ENCODE data around the gene HAUS2. TPM values are rescaled to one million over a fixed set of nuclear protein-coding genes. Genes with fewer than 3 reads are reported as not detected.

The HAUS2 gene
- polyA plus RNA-seq, 1 donor from 2014 or later = 76.0 TPM

- TF ChIP-seq SMC3 (conservative IDR thresholded peaks at IDR 0.05; ENCODE audit: poor library complexity) = no peak
- no peak for TF ChIP-seq EP300 (conservative IDR thresholded peaks at IDR 0.05; ENCODE audit: poor library complexity, severe bottlenecking)
- Histone ChIP-seq H3K9me3 (ENCODE audit: low read length) (no peaks in the 10 kb centered on the region), H3K9me2 (ENCODE audit: insufficient read depth, low read length) (no peaks in the 10 kb centered on the region), H3K9ac (ENCODE audit: low read length) (no peak overlapping the region), H3K4me2 (ENCODE audit: low read length) (no peak overlapping the region), H3F3A (ENCODE audit: insufficient read depth, low read length, poor library complexity, severe bottlenecking) (no peaks in the 10 kb centered on the region), H4K20me1 (ENCODE audit: insufficient read depth) (no peaks in the 10 kb centered on the region), H3K79me2 (replicated peaks; ENCODE audit: insufficient read depth, low read length) (no peaks in the 10 kb centered on the region), H3K27ac (ENCODE audit: low read length) (no peak overlapping the region), H3K36me3 (ENCODE audit: insufficient read depth, low read length) (no peaks in the 10 kb centered on the region), H2AFZ (ENCODE audit: low read depth, low read length) (no peak overlapping the region), H3K4me3 (ENCODE audit: low read length) (no peak overlapping the region), H3K27me3 (ENCODE audit: insufficient read depth, low read depth, low read length) (no peaks in the 10 kb centered on the region)
These were observed 37.6 kb upstream of the HAUS2 start for GRCh38 chr15:42511007-42511391.

GRCh38 chr15:42523331-42523730 lies 25.3 kb upstream of the HAUS2 start:
- Histone ChIP-seq H3K27ac (ENCODE audit: low read length) (no peak overlapping the region), H3K9me3 (ENCODE audit: low read length) (no peaks in the 10 kb centered on the region), H3K9ac (ENCODE audit: low read length) (no peak overlapping the region), H3K27me3 (ENCODE audit: insufficient read depth, low read depth, low read length) (no peaks in the 10 kb centered on the region), H3K36me3 (ENCODE audit: insufficient read depth, low read length) (no peaks in the 10 kb centered on the region), H3K4me2 (ENCODE audit: low read length) (no peak overlapping the region), H3K79me2 (replicated peaks; ENCODE audit: insufficient read depth, low read length) (no peaks in the 10 kb centered on the region), H2AFZ (ENCODE audit: low read depth, low read length) (no peak overlapping the region), H4K20me1 (ENCODE audit: insufficient read depth) (no peaks in the 10 kb centered on the region), H3K9me2 (ENCODE audit: insufficient read depth, low read length) (no peaks in the 10 kb centered on the region), H3F3A (ENCODE audit: insufficient read depth, low read length, poor library complexity, severe bottlenecking) (no peaks in the 10 kb centered on the region), H3K4me3 (ENCODE audit: low read length) (no peak overlapping the region)
- no peak for TF ChIP-seq TAF1 (IDR thresholded peaks at IDR 0.05; ENCODE audit: low read depth)
- TF ChIP-seq REST (IDR thresholded peaks at IDR 0.05; ENCODE audit: borderline replicate concordance) = no peak
- TF ChIP-seq RAD21 (conservative IDR thresholded peaks at IDR 0.05) = no peak
- no peak for TF ChIP-seq CTCF (IDR thresholded peaks at IDR 0.05; ENCODE audit: poor library complexity, severe bottlenecking)
- no peak for TF ChIP-seq EP300 (conservative IDR thresholded peaks at IDR 0.05; ENCODE audit: poor library complexity, severe bottlenecking)
- no peak for TF ChIP-seq POLR2AphosphoS5 (IDR thresholded peaks at IDR 0.05)
- no peak for TF ChIP-seq SMC3 (conservative IDR thresholded peaks at IDR 0.05; ENCODE audit: poor library complexity)
- no peak for TF ChIP-seq MXI1 (conservative IDR thresholded peaks at IDR 0.05; ENCODE audit: poor library complexity, severe bottlenecking)

GRCh38 chr15:42528970-42529369 lies 19.7 kb upstream of the HAUS2 start:
- Histone ChIP-seq H3K4me2 (ENCODE audit: low read length) (no peak overlapping the region), H3K9ac (ENCODE audit: low read length) (no peak overlapping the region), H3K27ac (ENCODE audit: low read length) (no peak overlapping the region), H3K4me3 (ENCODE audit: low read length) (no peak overlapping the region), H3K36me3 (ENCODE audit: insufficient read depth, low read length) (no peaks in the 10 kb centered on the region), H3F3A (ENCODE audit: insufficient read depth, low read length, poor library complexity, severe bottlenecking) (no peaks in the 10 kb centered on the region), H4K20me1 (ENCODE audit: insufficient read depth) (no peaks in the 10 kb centered on the region), H3K9me3 (ENCODE audit: low read length) (no peaks in the 10 kb centered on the region), H3K27me3 (ENCODE audit: insufficient read depth, low read depth, low read length) (no peaks in the 10 kb centered on the region), H2AFZ (ENCODE audit: low read depth, low read length) (no peak overlapping the region), H3K9me2 (ENCODE audit: insufficient read depth, low read length) (no peaks in the 10 kb centered on the region), H3K79me2 (replicated peaks; ENCODE audit: insufficient read depth, low read length) (no peaks in the 10 kb centered on the region)
- TF ChIP-seq MXI1 (conservative IDR thresholded peaks at IDR 0.05; ENCODE audit: poor library complexity, severe bottlenecking) = no peak
- TF ChIP-seq RAD21 (conservative IDR thresholded peaks at IDR 0.05) = no peak

Data from neural cell (in vitro differentiated cells).